Smooth muscle cell (in vitro differentiated cells): ENCODE measurements around the gene STOML2. TPM values are rescaled to one million over a fixed set of nuclear protein-coding genes. Genes with fewer than 3 reads are reported as not detected.
"Not testable (repeated sequence)": the region's sequence is repeated elsewhere in the genome, so short reads cannot be mapped to it uniquely, and the experiment has no call there.

Source experiments
- DNase-seq: peaks from one replicate; lab custom pipeline; 2025; ENCODE audit not compliant: unreplicated experiment; lab: John Stamatoyannopoulos, UW
- H2AFZ ChIP-seq: fragments of 200-600 bp; sonication (generic); 2 replicates; pipeline ENCODE4 v1.6.0; 2016; ENCODE audit warnings: antibody characterized with exemption, low read depth, mild to moderate bottlenecking
- H3F3A ChIP-seq: fragments of 200-600 bp; sonication (generic); 2 replicates; pipeline ENCODE4 v1.6.0; 2017; ENCODE audit warnings: antibody characterized with exemption, low read depth
- H3K27ac ChIP-seq: fragments of 200-600 bp; sonication (generic); 2 replicates; pipeline ENCODE4 v1.5.1; 2016; ENCODE audit warnings: low read depth, mild to moderate bottlenecking
- H3K27me3 ChIP-seq: fragments of 200-600 bp; sonication (generic); 2 replicates; pipeline ENCODE4 v1.6.1; 2016; ENCODE audit warnings: low read depth, mild to moderate bottlenecking
- H3K36me3 ChIP-seq: fragments of 200-600 bp; sonication (generic); 2 replicates; pipeline ENCODE4 v1.5.1; 2016; ENCODE audit warnings: low read depth
- H3K4me1 ChIP-seq: fragments of 200-600 bp; sonication (generic); 2 replicates; pipeline ENCODE4 v1.5.1; 2016; ENCODE audit warnings: low read depth
- H3K4me2 ChIP-seq: fragments of 200-600 bp; sonication (generic); 2 replicates; pipeline ENCODE4 v1.6.0; 2016; ENCODE audit warnings: mild to moderate bottlenecking
- H3K4me3 ChIP-seq: fragments of 200-600 bp; sonication (generic); 2 replicates; pipeline ENCODE4 v1.5.1; 2016; ENCODE audit warnings: mild to moderate bottlenecking
- H3K79me2 ChIP-seq: fragments of 200-600 bp; sonication (generic); 2 replicates; pipeline ENCODE4 v1.6.0; 2016; ENCODE audit warnings: low read depth, mild to moderate bottlenecking
- H3K9ac ChIP-seq: fragments of 200-600 bp; sonication (generic); 2 replicates; pipeline ENCODE4 v1.6.0; 2016; ENCODE audit warnings: low read depth
- H3K9me3 ChIP-seq: fragments of 200-600 bp; sonication (generic); replicated peaks from 2 replicates; pipeline ENCODE4 v1.5.1; 2016; ENCODE audit warnings: low read depth
- H4K20me1 ChIP-seq: fragments of 200-600 bp; sonication (generic); 2 replicates; pipeline ENCODE4 v1.6.0; 2016; ENCODE audit warnings: low read depth
- CTCF ChIP-seq: fragments of 200-600 bp; sonication (generic); IDR thresholded peaks from 2 replicates; pipeline ENCODE4 v1.5.1; 2017; ENCODE audit warnings: borderline replicate concordance, mild to moderate bottlenecking, antibody characterized with exemption; ENCODE audit not compliant: insufficient read depth, poor library complexity, severe bottlenecking
- WGBS: methylation state at CpG from one replicate; pipeline ENCODE4 v1.1.7; 2016; ENCODE audit warnings: low lambda C conversion rate; 5-methylcytosine and 5-hydroxymethylcytosine counted together
- polyA plus RNA-seq: library from polyadenylated mRNA; unstranded; fragments of >200 nt; fragmentation: Nextera tagmentation; extraction: Ambion mirVana; gene quantifications from 2 replicates; pipeline ENCODE4 v1.2.1, GENCODE V29; 2016
- total RNA-seq: library from RNA; depleted of rRNA; stranded (reverse); fragments of >200 nt; gene quantifications from 2 replicates; pipeline ENCODE4 v1.2.3, GENCODE V29; 2014

The STOML2 gene
- 70.8 and 78.2 TPM in 2 replicates for total RNA-seq
- polyA plus RNA-seq: 125 and 130 TPM in 2 replicates

- Histone ChIP-seq H2AFZ (peak within 1 kb of the TSS; percentile 64), H3K9ac (peak within 1 kb of the TSS; percentile 87), H3K27me3 (no peaks in the 10 kb centered on the region), H3K4me1 (peaks cover 11% of the 10 kb centered on the region), H3F3A (peaks cover 11% of the 10 kb centered on the region), H3K9me3 (no peaks in the 10 kb centered on the region), H3K4me2 (peak within 1 kb of the TSS; percentile 89), H3K27ac (peak within 1 kb of the TSS; percentile 98), H4K20me1 (peaks cover under 1% of the 10 kb centered on the region), H3K36me3 (no peaks in the 10 kb centered on the region), H3K4me3 (peak within 1 kb of the TSS; percentile 69), H3K79me2 (peaks cover 11% of the 10 kb centered on the region)
- TF ChIP-seq CTCF: no peak
- peak; percentile 64 for DNase-seq
- under 1% methylated on average over 56 of the region's 57 CpGs for WGBS
Observed at GRCh38 chr9:35102769-35103659, at the start of gene STOML2. Gene STOML2 (minus strand): TSS chr9:35103131. CDS start chr9:35103094, 37 bp downstream.

- H3K36me3 ChIP-seq, H3K9me3 ChIP-seq, H3K4me2 ChIP-seq, H3F3A ChIP-seq, H3K27ac ChIP-seq, H3K79me2 ChIP-seq, H3K9ac ChIP-seq, H3K4me1 ChIP-seq, DNase-seq, H2AFZ ChIP-seq, H4K20me1 ChIP-seq, H3K4me3 ChIP-seq, H3K27me3 ChIP-seq: not testable (repeated sequence)
- 66% methylated on average over 5 of the region's 5 CpGs for WGBS
Observed at GRCh38 chr9:35147941-35148563, 45.1 kb upstream of the STOML2 start.

- Histone ChIP-seq H4K20me1 (no peaks in the 10 kb centered on the region), H3F3A (no peaks in the 10 kb centered on the region), H3K4me2 (no peak overlapping the region), H3K79me2 (no peaks in the 10 kb centered on the region), H2AFZ (no peak overlapping the region), H3K27me3 (no peaks in the 10 kb centered on the region), H3K9me3 (no peaks in the 10 kb centered on the region), H3K4me3 (no peak overlapping the region), H3K4me1 (no peaks in the 10 kb centered on the region), H3K27ac (no peak overlapping the region), H3K36me3 (no peaks in the 10 kb centered on the region), H3K9ac (no peak overlapping the region)
- no peak for TF ChIP-seq CTCF
- DNase-seq: no peak
- WGBS: 82% methylated on average over 5 of the region's 5 CpGs
Observed at GRCh38 chr9:35142037-35142436, 39.1 kb upstream of the STOML2 start.

GRCh38 chr9:35140093-35140492, 37.2 kb upstream of the STOML2 start:
- DNase-seq: no peak
- no peak overlapping the region for H2AFZ ChIP-seq
- no peak for TF ChIP-seq CTCF
- H3K27me3 ChIP-seq: no peaks in the 10 kb centered on the region
- H3K9me3 ChIP-seq: no peaks in the 10 kb centered on the region
- H3K4me3 ChIP-seq: no peak overlapping the region
- no peak overlapping the region for H3K4me2 ChIP-seq
- no peak overlapping the region for H3K9ac ChIP-seq
- no peaks in the 10 kb centered on the region for H3K36me3 ChIP-seq
- no peaks in the 10 kb centered on the region for H3F3A ChIP-seq
- H4K20me1 ChIP-seq: no peaks in the 10 kb centered on the region
- H3K27ac ChIP-seq: no peak overlapping the region
- no peaks in the 10 kb centered on the region for H3K4me1 ChIP-seq
- WGBS: 91% methylated on average over 2 of the region's 2 CpGs
- no peaks in the 10 kb centered on the region for H3K79me2 ChIP-seq
